ENCODE results near the gene SLC25A22. TPM values are rescaled to one million over a fixed set of nuclear protein-coding genes. Genes with fewer than 3 reads are reported as not detected.

SLC25A22 gene
- total RNA-seq, 4 donors from 2014 or later: 6.0 to 28.3 (median 9.7) TPM

DNA sequence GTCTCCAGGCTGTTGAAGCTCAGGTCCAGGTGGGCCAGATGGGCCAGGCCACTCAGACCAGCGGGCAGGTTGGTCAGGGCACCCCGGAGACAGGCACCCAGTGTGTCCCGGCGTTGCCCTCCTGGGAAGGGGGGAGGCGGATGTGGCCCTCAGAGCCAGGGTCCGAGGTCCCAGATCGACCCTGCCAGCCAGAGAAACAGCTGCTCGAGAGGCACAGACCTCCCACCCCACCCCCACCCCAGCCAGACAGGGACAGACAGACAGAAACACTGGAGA is 5.3 kb upstream of the SLC25A22 start:
- Histone ChIP-seq H3K4me1 (peaks cover 15 to 32% (median 27%) of the 10 kb centered on the region in 4 donors), H3K36me3 (no peaks in the 10 kb centered on the region), H3K27me3 (no peaks in the 10 kb centered on the region), H3K27ac (no peak overlapping the region), H3K9me3 (no peaks in the 10 kb centered on the region), H3K4me3 (no peak overlapping the region)
- WGBS, 2 donors (ENCODE audit: low coverage in 1 of 2): 95% methylated on average over 7 of the region's 8 CpGs; no CpG with 5 or more reads in 1 of the 2 donors
- no peak for TF ChIP-seq POLR2AphosphoS5 (IDR thresholded peaks at IDR 0.05)
- no peak for TF ChIP-seq CTCF (IDR thresholded peaks at IDR 0.05)
- no peak for TF ChIP-seq EP300 (IDR thresholded peaks at IDR 0.05; ENCODE audit: low read depth)
- TF ChIP-seq POLR2A (IDR thresholded peaks at IDR 0.05): no peak
- intact Hi-C loops (cut with DNase I; ENCODE audit: low total_unique reads) (no loop called here), in situ Hi-C loops (cut with MboI; ENCODE audit: low pct_ligation_motif_present in 1 of 4, low pct_unique_long_range_greater_than_20kb in 1 of 4, low sequenced_read_pairs in 3 of 4) (no loop called here)
- DNase-seq: no peak

DNA sequence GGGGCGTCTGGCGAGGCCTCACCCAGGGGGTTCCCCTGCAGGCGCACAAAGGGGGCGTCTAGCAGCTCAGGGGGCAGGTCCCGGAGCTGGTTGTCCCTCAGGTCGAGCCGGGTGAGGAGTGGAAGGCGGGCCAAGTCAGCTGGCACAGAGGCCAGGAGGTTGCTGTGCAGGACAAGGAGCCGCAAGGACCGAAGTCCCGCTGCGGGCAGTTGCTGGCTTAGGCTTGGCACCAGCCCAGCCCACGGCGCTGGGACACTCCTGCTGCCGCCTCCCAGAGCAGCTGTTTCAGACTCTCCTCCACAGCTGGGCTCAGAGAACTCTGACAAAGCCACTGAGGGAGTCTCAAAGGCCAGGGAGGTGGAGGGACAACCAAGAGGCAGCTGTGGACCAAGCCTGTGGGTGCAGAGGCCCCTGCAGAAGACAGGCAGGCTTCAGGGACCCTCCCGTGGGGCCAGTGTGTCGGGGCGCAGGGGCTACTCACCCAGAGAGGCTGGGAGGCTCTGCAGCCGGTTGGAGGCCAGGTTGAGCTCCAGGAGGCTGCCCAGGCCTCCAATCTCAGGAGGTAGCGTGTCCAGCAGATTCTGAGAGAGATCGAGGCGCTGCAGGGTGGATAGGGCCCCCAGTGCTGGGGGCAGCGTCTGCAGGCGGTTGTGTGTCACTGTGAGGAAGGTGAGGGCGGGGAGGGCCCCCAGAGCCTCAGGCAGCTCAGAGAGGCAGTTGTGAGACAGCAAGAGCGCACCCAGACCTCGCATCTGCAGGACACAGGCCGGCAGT is 4.8 kb upstream of the SLC25A22 start:
- in situ Hi-C loops (cut with MboI; ENCODE audit: low pct_ligation_motif_present in 1 of 4, low pct_unique_long_range_greater_than_20kb in 1 of 4, low sequenced_read_pairs in 3 of 4): no loop called here
- 92% methylated on average over 24 of the region's 28 CpGs; no CpG with 5 or more reads in 1 of the 2 donors for WGBS, 2 donors (ENCODE audit: low coverage in 1 of 2)
- Histone ChIP-seq H3K4me3 (no peak overlapping the region), H3K27me3 (no peaks in the 10 kb centered on the region), H3K4me1 (peaks cover 14 to 29% (median 24%) of the 10 kb centered on the region in 4 donors), H3K9me3 (no peaks in the 10 kb centered on the region), H3K36me3 (no peaks in the 10 kb centered on the region), H3K27ac (no peak overlapping the region)
- intact Hi-C loops (cut with DNase I; ENCODE audit: low total_unique reads): no loop called here
- DNase-seq: no peak
- TF ChIP-seq CTCF (IDR thresholded peaks at IDR 0.05): no peak

GRCh38 chr11:802018-802617 is 4.0 kb upstream of the SLC25A22 start:
- no peak overlapping the region for H3K27ac ChIP-seq
- 97% methylated on average over 18 of the region's 21 CpGs; no CpG with 5 or more reads in 1 of the 2 donors for WGBS, 2 donors (ENCODE audit: low coverage in 1 of 2)
- TF ChIP-seq POLR2AphosphoS5 (IDR thresholded peaks at IDR 0.05): no peak
- TF ChIP-seq CTCF (IDR thresholded peaks at IDR 0.05): no peak
- TF ChIP-seq EP300 (IDR thresholded peaks at IDR 0.05; ENCODE audit: low read depth): no peak
- TF ChIP-seq POLR2A (IDR thresholded peaks at IDR 0.05): no peak
- intact Hi-C loops (cut with DNase I; ENCODE audit: low total_unique reads): no loop called here
- H3K27me3 ChIP-seq: no peaks in the 10 kb centered on the region
- H3K4me3 ChIP-seq: no peak overlapping the region
- in situ Hi-C loops (cut with MboI; ENCODE audit: low pct_ligation_motif_present in 1 of 4, low pct_unique_long_range_greater_than_20kb in 1 of 4, low sequenced_read_pairs in 3 of 4): no loop called here
- no peaks in the 10 kb centered on the region for H3K9me3 ChIP-seq
- H3K4me1 ChIP-seq: peaks cover 14 to 29% (median 22%) of the 10 kb centered on the region in 4 donors
- H3K36me3 ChIP-seq: no peaks in the 10 kb centered on the region
- no peak for DNase-seq

DNA sequence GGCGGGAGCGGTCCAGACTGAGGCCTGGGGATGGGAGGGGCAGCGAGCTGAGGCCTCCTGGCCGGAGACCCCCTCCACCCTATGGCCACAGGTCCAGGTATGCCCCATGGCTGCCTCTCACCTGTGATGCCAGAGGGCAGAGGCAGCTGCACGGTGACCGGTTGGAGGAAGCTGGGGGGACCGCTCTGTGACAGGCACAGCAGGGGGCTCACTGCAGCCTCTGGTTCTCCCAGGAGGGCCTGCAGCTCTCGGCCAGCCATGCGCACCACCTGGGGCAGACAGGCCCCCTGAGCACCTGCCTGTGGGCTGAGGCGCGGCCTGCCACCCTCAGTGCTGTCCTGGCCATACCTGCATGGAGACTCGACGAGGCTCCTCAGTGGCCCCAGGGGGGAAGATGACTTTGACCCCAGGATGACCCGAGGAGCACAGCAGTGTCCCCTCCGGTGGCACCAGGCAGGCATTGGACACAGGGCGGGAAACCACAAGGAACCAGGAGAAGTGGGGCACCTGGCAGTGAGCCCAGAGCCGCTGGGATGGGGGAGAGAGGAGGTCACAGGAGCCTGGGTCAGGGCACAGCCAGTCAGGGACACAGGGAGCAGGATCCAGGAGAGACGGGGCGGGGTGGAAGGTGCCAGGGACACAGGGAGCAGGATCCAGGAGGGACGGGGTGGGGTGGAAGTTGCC is 3.2 kb upstream of the SLC25A22 start:
- no peak overlapping the region for H3K27ac ChIP-seq
- no peaks in the 10 kb centered on the region for H3K9me3 ChIP-seq
- no peak overlapping the region for H3K4me3 ChIP-seq
- DNase-seq: no peak
- H3K4me1 ChIP-seq: peaks cover 21 to 38% (median 30%) of the 10 kb centered on the region in 4 donors
- no peaks in the 10 kb centered on the region for H3K36me3 ChIP-seq
- WGBS, 2 donors (ENCODE audit: low coverage in 1 of 2): 88% methylated on average over 18 of the region's 20 CpGs; no CpG with 5 or more reads in 1 of the 2 donors
- in situ Hi-C loops (cut with MboI; ENCODE audit: low pct_ligation_motif_present in 1 of 4, low pct_unique_long_range_greater_than_20kb in 1 of 4, low sequenced_read_pairs in 3 of 4): no loop called here
- H3K27me3 ChIP-seq: no peaks in the 10 kb centered on the region
- TF ChIP-seq POLR2A (IDR thresholded peaks at IDR 0.05) (no peak), POLR2AphosphoS5 (IDR thresholded peaks at IDR 0.05) (no peak), CTCF (IDR thresholded peaks at IDR 0.05) (no peak), EP300 (IDR thresholded peaks at IDR 0.05; ENCODE audit: low read depth) (no peak)
- intact Hi-C loops (cut with DNase I; ENCODE audit: low total_unique reads): no loop called here
